ENCODE data around the gene TOM1L2. TPM values are rescaled to one million over a fixed set of nuclear protein-coding genes. Genes with fewer than 3 reads are reported as not detected.

The TOM1L2 gene
- total and polyA plus RNA-seq, 8 donors = 51.2 to 71.2 (median 57.4) TPM

- intact Hi-C loops (cut with DNase I) = loop anchor here in 1 of 2 donors (10.0 kb wide), 1 partner anchor 146 kb away; the partner anchor contains the start of genes ATPAF2 and GID4
Measured at GRCh38 chr17:17888371-17888770, 83.8 kb downstream of the TOM1L2 start.

DNA sequence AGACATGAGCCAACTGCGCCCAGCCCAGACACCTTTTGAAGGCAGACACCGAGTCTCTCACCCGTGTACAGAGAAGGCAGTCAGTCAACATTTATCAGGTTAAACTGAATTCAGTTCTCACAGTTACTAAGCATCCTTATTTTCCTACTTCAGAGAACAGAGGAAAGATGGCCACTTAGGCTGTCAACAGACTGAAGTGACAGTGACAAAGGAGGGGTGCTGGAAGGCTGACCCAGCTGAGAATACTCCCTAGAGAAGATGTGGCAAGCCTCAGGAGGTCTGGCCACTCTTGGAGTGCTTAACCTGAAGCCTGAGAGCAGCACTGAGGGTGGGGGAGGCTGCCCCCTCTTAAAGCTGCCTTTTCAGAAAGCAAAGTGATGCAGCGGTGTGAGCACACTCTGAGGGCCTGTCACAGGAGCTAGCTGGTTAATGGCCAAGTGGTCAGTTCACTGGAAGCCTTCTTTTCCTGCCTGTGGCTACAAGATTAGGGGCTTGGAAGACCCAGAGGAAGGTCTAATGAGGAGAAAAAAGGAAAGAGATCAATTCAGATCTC, 84.4 kb downstream of the TOM1L2 start:
- Histone ChIP-seq H3K4me1 (peaks cover 9 to 10% of the 10 kb centered on the region in 2 donors), H3K4me3 (no peak overlapping the region), H3K27ac (no peak overlapping the region), H3K27me3 (no peaks in the 10 kb centered on the region), H3K9me3 (no peaks in the 10 kb centered on the region), H3K36me3 (peaks cover 0 to 39% of the 10 kb centered on the region in 2 donors)
- TF ChIP-seq, protein P1, sequence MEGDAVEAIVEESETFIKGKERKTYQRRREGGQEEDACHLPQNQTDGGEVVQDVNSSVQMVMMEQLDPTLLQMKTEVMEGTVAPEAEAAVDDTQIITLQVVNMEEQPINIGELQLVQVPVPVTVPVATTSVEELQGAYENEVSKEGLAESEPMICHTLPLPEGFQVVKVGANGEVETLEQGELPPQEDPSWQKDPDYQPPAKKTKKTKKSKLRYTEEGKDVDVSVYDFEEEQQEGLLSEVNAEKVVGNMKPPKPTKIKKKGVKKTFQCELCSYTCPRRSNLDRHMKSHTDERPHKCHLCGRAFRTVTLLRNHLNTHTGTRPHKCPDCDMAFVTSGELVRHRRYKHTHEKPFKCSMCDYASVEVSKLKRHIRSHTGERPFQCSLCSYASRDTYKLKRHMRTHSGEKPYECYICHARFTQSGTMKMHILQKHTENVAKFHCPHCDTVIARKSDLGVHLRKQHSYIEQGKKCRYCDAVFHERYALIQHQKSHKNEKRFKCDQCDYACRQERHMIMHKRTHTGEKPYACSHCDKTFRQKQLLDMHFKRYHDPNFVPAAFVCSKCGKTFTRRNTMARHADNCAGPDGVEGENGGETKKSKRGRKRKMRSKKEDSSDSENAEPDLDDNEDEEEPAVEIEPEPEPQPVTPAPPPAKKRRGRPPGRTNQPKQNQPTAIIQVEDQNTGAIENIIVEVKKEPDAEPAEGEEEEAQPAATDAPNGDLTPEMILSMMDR (IDR thresholded peaks at IDR 0.05) = no peak
- no peak for ATAC-seq
- intact Hi-C loops (cut with DNase I) = loop anchor here in 1 of 2 donors (10.0 kb wide), 1 partner anchor 147 kb away; the partner anchor contains the start of genes ATPAF2 and GID4
- no peak for DNase-seq

More at GRCh38 chr17:17888371-17888770, 83.8 kb downstream of the TOM1L2 start:
- TF ChIP-seq, protein P1 (IDR thresholded peaks at IDR 0.05) = no peak
- Histone ChIP-seq H3K4me1 (peaks cover 9 to 10% of the 10 kb centered on the region in 2 donors), H3K4me3 (no peak overlapping the region), H3K9me3 (no peaks in the 10 kb centered on the region), H3K27me3 (no peaks in the 10 kb centered on the region), H3K36me3 (peaks cover 0 to 40% of the 10 kb centered on the region in 2 donors), H3K27ac (no peak overlapping the region)
- no peak for DNase-seq
- no peak for ATAC-seq

- DNase-seq (no peak), ATAC-seq (no peak)
- intact Hi-C loops (cut with DNase I) = loop anchor here in 1 of 2 donors (10.0 kb wide), 1 partner anchor 148 kb away; the partner anchor contains the start of genes ATPAF2 and GID4
- no peak overlapping the region for H3K27ac ChIP-seq
- no peaks in the 10 kb centered on the region for H3K27me3 ChIP-seq
- peaks cover 0 to 38% of the 10 kb centered on the region in 2 donors for H3K36me3 ChIP-seq
- H3K4me3 ChIP-seq = no peak overlapping the region
- H3K4me1 ChIP-seq = peaks cover 9 to 10% of the 10 kb centered on the region in 2 donors
- no peaks in the 10 kb centered on the region for H3K9me3 ChIP-seq
- TF ChIP-seq, protein P1 (IDR thresholded peaks at IDR 0.05) = no peak
Measured at GRCh38 chr17:17886726-17887125, 85.5 kb downstream of the TOM1L2 start.

DNA sequence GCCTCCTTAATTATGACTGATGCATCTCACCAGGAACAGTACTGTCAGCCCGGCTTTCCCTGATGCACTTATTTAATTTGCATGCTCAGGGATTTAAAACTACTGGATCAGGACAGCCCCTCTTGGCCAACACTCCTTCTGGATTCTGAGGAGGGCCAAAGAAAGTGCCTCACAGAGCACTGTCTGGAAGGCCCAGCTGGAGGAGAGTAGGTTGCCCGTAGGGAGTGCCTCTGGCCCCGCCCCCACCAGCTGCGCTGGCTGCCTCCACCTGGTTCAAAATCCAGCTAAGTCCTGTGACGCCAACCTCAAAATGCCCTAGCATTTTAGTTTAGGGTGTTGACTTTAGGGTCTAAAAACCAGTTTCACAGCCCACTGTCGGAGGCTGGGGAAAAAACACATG, 86.0 kb downstream of the TOM1L2 start:
- Histone ChIP-seq H3K4me1 (peaks cover 9 to 10% of the 10 kb centered on the region in 2 donors), H3K9me3 (no peaks in the 10 kb centered on the region), H3K36me3 (peaks cover 0 to 40% of the 10 kb centered on the region in 2 donors), H3K27me3 (no peaks in the 10 kb centered on the region), H3K27ac (no peak overlapping the region), H3K4me3 (no peak overlapping the region)
- intact Hi-C loops (cut with DNase I) = loop anchor here in 1 of 2 donors (10.0 kb wide), 1 partner anchor 149 kb away; the partner anchor contains the start of genes ATPAF2 and GID4
- DNase-seq (no peak), ATAC-seq (no peak)
- TF ChIP-seq, protein P1 (IDR thresholded peaks at IDR 0.05) = no peak
